WTC11 (cell line): ENCODE measurements around the gene ILKAP. TPM values are rescaled to one million over a fixed set of nuclear protein-coding genes. Genes with fewer than 3 reads are reported as not detected.

Source experiments
- CBFB ChIP-seq: sonication (generic); formaldehyde crosslinking; IDR thresholded peaks from 2 replicates; pipeline ENCODE4 v1.8.1; 2022; ENCODE audit warnings: mild to moderate bottlenecking, low read depth, missing genetic modification reagents
- CREB1 ChIP-seq: sonication (generic); formaldehyde crosslinking; IDR thresholded peaks from 2 replicates; pipeline ENCODE4 v1.8.0; 2023; ENCODE audit warnings: mild to moderate bottlenecking, missing genetic modification reagents
- ESRRA ChIP-seq: sonication (generic); formaldehyde crosslinking; IDR thresholded peaks from 2 replicates; pipeline ENCODE4 v1.8.1; 2022; ENCODE audit warnings: mild to moderate bottlenecking, missing genetic modification reagents, borderline replicate concordance
- ETV6 ChIP-seq: sonication (generic); formaldehyde crosslinking; IDR thresholded peaks from 2 replicates; pipeline ENCODE4 v1.8.1; 2022; ENCODE audit warnings: mild to moderate bottlenecking, missing genetic modification reagents
- FOXP1 ChIP-seq: sonication (generic); formaldehyde crosslinking; IDR thresholded peaks from 2 replicates; pipeline ENCODE4 v1.8.0; 2022; ENCODE audit warnings: missing genetic modification reagents, mild to moderate bottlenecking, moderate library complexity, borderline replicate concordance
- IRF2 ChIP-seq: sonication (generic); formaldehyde crosslinking; IDR thresholded peaks from 2 replicates; pipeline ENCODE4 v1.8.0; 2022; ENCODE audit warnings: low read depth, missing genetic modification reagents, borderline replicate concordance
- JUN ChIP-seq: sonication (generic); formaldehyde crosslinking; IDR thresholded peaks from 2 replicates; pipeline ENCODE4 v1.8.0; 2023; ENCODE audit warnings: mild to moderate bottlenecking, missing genetic modification reagents
- MYBL2 ChIP-seq: sonication (generic); formaldehyde crosslinking; IDR thresholded peaks from 2 replicates; pipeline ENCODE4 v1.8.1; 2023; ENCODE audit warnings: mild to moderate bottlenecking, moderate library complexity, missing genetic modification reagents
- NFYB ChIP-seq: sonication (generic); formaldehyde crosslinking; conservative IDR thresholded peaks from 2 replicates; pipeline ENCODE4 v1.8.0; 2022; ENCODE audit warnings: low read depth, missing genetic modification reagents
- NR1H2 ChIP-seq: sonication (generic); formaldehyde crosslinking; IDR thresholded peaks from 2 replicates; pipeline ENCODE4 v1.9.0; 2021; ENCODE audit warnings: mild to moderate bottlenecking, moderate library complexity, missing genetic modification reagents
- SMAD4 ChIP-seq: sonication (generic); formaldehyde crosslinking; IDR thresholded peaks from 2 replicates; pipeline ENCODE4 v1.8.0; 2022; ENCODE audit warnings: mild to moderate bottlenecking, missing genetic modification reagents
- total RNA-seq: library from RNA; stranded (reverse); gene quantifications from 3 replicates; pipeline ENCODE4 v1.2.3, GENCODE V29; 2021
- TF ChIP-seq, protein P1 (sequence below): fragments of 250-450 bp; sonication (Bioruptor Pico); IDR thresholded peaks from 2 replicates; pipeline ENCODE4 v1.9.0; 2021; ENCODE audit warnings: mild to moderate bottlenecking, borderline replicate concordance
- TF ChIP-seq, protein P2 (sequence below): fragments of 250-450 bp; sonication (Bioruptor Pico); IDR thresholded peaks from 2 replicates; pipeline ENCODE4 v2.1.2; 2022; ENCODE audit warnings: mild to moderate bottlenecking, moderate library complexity
- TF ChIP-seq, protein P3 (sequence below): fragments of 200-600 bp; IDR thresholded peaks from 2 replicates; pipeline ENCODE4 v1.8.0; 2022; ENCODE audit warnings: antibody characterized with exemption
- TF ChIP-seq, protein P4 (sequence below): sonication (generic); formaldehyde crosslinking; IDR thresholded peaks from 2 replicates; pipeline ENCODE4 v1.8.0; 2022; ENCODE audit warnings: missing genetic modification reagents
- TF ChIP-seq, protein P5 (sequence below): sonication (generic); formaldehyde crosslinking; conservative IDR thresholded peaks from 2 replicates; pipeline ENCODE4 v1.8.1; 2023; ENCODE audit warnings: mild to moderate bottlenecking, low read depth, missing genetic modification reagents, moderate library complexity
- TF ChIP-seq, protein P6 (sequence below): fragments of 250-450 bp; sonication (Bioruptor Pico); conservative IDR thresholded peaks from 2 replicates; pipeline ENCODE4 v1.9.0; 2021; ENCODE audit warnings: mild to moderate bottlenecking
- TF ChIP-seq, protein P7 (sequence below): sonication (generic); formaldehyde crosslinking; IDR thresholded peaks from 2 replicates; pipeline ENCODE4 v1.8.1; 2022; ENCODE audit warnings: low read depth, mild to moderate bottlenecking, moderate library complexity, missing genetic modification reagents, borderline replicate concordance

Gene ILKAP
- total RNA-seq, 1 experiment from 2014 or later, result 32.7 TPM

DNA sequence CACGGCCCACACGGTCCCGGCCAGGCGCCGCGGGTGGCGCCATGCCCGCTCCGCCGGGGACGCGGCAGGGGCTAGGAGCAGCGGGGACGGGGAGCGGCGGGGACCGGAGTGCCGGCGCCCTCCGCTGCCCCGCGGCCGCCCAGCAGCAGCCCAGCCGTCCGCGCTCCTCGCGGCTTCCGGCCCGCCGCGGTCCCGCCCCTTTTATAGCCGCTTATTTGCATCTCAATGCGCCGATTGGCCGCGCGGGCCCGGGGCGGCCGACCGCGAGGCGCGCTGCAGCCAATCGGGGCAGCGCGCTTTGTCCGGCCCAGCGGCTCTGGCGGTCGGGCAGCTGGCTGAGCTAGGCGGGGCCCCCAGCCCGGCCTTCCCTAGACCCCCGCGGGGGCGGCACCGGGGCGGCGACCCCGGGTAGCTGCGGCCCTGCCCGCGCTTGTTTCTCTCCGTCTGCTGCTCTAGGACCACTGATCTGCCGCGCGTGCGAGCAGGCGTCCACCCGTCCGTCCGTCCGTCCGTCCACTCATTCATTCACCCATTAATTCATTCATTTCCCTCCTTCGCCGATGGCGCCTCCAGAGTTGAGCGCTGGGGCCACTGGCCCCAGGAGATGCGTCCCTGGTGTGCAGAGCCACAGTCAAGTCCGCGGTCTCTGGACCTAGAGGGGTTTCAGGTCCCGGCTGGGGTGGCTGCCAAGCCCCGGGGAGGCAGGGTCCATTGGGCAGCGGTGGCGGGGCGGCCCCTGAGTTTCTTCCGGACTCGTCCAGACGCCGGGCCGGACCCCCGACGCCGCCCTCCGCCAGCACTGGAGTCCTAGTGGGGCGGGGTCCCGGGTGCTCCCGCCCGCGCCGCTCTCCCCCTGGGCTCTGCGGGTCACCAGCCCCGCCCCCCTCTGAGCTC lies 36.6 kb upstream of the ILKAP start, which contains the start of gene HES6 (continued):
- TF ChIP-seq JUN (CRISPR knock-in tag) (no peak), FOXP1 (CRISPR knock-in tag) (peak; percentile 71), CBFB (peak; percentile 65; the same call in 1 of the 2 replicates), NFYB (CRISPR knock-in tag) (peak; percentile 87), ESRRA (no peak), IRF2 (CRISPR knock-in tag) (no peak), NR1H2 (CRISPR knock-in tag) (no peak), CREB1 (CRISPR knock-in tag) (no peak), SMAD4 (CRISPR knock-in tag) (no peak), MYBL2 (CRISPR knock-in tag) (no peak), ETV6 (CRISPR knock-in tag) (no peak; the same call in 1 of the 2 replicates)
- TF ChIP-seq, protein P1, sequence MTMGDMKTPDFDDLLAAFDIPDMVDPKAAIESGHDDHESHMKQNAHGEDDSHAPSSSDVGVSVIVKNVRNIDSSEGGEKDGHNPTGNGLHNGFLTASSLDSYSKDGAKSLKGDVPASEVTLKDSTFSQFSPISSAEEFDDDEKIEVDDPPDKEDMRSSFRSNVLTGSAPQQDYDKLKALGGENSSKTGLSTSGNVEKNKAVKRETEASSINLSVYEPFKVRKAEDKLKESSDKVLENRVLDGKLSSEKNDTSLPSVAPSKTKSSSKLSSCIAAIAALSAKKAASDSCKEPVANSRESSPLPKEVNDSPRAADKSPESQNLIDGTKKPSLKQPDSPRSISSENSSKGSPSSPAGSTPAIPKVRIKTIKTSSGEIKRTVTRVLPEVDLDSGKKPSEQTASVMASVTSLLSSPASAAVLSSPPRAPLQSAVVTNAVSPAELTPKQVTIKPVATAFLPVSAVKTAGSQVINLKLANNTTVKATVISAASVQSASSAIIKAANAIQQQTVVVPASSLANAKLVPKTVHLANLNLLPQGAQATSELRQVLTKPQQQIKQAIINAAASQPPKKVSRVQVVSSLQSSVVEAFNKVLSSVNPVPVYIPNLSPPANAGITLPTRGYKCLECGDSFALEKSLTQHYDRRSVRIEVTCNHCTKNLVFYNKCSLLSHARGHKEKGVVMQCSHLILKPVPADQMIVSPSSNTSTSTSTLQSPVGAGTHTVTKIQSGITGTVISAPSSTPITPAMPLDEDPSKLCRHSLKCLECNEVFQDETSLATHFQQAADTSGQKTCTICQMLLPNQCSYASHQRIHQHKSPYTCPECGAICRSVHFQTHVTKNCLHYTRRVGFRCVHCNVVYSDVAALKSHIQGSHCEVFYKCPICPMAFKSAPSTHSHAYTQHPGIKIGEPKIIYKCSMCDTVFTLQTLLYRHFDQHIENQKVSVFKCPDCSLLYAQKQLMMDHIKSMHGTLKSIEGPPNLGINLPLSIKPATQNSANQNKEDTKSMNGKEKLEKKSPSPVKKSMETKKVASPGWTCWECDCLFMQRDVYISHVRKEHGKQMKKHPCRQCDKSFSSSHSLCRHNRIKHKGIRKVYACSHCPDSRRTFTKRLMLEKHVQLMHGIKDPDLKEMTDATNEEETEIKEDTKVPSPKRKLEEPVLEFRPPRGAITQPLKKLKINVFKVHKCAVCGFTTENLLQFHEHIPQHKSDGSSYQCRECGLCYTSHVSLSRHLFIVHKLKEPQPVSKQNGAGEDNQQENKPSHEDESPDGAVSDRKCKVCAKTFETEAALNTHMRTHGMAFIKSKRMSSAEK (CRISPR knock-in tag), result 0 out of 2 replicates have a peak, but pooled peaks have one; percentile 43
- TF ChIP-seq, protein P2, sequence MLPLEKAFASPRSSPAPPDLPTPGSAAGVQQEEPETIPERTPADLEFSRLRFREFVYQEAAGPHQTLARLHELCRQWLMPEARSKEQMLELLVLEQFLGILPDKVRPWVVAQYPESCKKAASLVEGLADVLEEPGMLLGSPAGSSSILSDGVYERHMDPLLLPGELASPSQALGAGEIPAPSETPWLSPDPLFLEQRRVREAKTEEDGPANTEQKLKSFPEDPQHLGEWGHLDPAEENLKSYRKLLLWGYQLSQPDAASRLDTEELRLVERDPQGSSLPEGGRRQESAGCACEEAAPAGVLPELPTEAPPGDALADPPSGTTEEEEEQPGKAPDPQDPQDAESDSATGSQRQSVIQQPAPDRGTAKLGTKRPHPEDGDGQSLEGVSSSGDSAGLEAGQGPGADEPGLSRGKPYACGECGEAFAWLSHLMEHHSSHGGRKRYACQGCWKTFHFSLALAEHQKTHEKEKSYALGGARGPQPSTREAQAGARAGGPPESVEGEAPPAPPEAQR (CRISPR knock-in tag), result no peak
- TF ChIP-seq, protein P3, sequence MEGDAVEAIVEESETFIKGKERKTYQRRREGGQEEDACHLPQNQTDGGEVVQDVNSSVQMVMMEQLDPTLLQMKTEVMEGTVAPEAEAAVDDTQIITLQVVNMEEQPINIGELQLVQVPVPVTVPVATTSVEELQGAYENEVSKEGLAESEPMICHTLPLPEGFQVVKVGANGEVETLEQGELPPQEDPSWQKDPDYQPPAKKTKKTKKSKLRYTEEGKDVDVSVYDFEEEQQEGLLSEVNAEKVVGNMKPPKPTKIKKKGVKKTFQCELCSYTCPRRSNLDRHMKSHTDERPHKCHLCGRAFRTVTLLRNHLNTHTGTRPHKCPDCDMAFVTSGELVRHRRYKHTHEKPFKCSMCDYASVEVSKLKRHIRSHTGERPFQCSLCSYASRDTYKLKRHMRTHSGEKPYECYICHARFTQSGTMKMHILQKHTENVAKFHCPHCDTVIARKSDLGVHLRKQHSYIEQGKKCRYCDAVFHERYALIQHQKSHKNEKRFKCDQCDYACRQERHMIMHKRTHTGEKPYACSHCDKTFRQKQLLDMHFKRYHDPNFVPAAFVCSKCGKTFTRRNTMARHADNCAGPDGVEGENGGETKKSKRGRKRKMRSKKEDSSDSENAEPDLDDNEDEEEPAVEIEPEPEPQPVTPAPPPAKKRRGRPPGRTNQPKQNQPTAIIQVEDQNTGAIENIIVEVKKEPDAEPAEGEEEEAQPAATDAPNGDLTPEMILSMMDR, result no peak
- TF ChIP-seq, protein P4, sequence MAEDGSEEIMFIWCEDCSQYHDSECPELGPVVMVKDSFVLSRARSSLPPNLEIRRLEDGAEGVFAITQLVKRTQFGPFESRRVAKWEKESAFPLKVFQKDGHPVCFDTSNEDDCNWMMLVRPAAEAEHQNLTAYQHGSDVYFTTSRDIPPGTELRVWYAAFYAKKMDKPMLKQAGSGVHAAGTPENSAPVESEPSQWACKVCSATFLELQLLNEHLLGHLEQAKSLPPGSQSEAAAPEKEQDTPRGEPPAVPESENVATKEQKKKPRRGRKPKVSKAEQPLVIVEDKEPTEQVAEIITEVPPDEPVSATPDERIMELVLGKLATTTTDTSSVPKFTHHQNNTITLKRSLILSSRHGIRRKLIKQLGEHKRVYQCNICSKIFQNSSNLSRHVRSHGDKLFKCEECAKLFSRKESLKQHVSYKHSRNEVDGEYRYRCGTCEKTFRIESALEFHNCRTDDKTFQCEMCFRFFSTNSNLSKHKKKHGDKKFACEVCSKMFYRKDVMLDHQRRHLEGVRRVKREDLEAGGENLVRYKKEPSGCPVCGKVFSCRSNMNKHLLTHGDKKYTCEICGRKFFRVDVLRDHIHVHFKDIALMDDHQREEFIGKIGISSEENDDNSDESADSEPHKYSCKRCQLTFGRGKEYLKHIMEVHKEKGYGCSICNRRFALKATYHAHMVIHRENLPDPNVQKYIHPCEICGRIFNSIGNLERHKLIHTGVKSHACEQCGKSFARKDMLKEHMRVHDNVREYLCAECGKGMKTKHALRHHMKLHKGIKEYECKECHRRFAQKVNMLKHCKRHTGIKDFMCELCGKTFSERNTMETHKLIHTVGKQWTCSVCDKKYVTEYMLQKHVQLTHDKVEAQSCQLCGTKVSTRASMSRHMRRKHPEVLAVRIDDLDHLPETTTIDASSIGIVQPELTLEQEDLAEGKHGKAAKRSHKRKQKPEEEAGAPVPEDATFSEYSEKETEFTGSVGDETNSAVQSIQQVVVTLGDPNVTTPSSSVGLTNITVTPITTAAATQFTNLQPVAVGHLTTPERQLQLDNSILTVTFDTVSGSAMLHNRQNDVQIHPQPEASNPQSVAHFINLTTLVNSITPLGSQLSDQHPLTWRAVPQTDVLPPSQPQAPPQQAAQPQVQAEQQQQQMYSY (CRISPR knock-in tag), result no peak
- TF ChIP-seq, protein P5, sequence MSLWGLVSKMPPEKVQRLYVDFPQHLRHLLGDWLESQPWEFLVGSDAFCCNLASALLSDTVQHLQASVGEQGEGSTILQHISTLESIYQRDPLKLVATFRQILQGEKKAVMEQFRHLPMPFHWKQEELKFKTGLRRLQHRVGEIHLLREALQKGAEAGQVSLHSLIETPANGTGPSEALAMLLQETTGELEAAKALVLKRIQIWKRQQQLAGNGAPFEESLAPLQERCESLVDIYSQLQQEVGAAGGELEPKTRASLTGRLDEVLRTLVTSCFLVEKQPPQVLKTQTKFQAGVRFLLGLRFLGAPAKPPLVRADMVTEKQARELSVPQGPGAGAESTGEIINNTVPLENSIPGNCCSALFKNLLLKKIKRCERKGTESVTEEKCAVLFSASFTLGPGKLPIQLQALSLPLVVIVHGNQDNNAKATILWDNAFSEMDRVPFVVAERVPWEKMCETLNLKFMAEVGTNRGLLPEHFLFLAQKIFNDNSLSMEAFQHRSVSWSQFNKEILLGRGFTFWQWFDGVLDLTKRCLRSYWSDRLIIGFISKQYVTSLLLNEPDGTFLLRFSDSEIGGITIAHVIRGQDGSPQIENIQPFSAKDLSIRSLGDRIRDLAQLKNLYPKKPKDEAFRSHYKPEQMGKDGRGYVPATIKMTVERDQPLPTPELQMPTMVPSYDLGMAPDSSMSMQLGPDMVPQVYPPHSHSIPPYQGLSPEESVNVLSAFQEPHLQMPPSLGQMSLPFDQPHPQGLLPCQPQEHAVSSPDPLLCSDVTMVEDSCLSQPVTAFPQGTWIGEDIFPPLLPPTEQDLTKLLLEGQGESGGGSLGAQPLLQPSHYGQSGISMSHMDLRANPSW (CRISPR knock-in tag), result 0 out of 2 replicates have a peak, but pooled peaks have one; percentile 52
- TF ChIP-seq, protein P6, sequence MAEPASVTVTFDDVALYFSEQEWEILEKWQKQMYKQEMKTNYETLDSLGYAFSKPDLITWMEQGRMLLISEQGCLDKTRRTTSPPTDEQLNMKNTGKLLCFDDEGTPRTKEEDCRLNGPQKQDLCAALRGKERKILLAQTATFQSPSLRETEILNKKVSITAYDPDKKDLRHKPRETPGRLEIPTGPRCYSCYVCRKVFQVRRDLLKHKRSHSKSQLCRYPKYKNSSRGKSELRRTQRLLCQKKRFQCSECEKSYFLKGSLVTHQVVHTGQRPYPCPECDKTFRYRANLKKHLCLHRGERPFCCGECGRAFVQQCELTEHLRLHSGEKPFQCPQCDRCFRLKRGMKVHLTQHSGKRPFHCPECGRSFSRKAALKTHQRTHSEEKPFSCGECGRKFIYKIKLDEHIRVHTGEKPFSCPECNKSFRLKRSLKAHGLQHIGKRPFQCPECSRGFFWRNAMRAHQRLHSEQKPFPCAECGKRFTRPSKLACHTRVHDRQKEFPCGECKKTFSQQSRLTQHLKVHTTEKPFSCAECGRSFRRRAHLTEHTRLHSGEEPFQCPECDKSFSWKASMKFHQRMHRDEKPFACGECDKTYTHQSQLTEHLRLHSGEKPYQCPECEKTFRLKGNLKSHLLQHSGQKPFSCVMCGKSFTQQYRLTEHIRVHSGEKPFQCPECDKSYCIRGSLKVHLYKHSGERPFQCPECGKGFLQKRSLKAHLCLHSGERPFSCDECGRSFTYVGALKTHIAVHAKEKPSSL (CRISPR knock-in tag), result no peak
- TF ChIP-seq, protein P7, sequence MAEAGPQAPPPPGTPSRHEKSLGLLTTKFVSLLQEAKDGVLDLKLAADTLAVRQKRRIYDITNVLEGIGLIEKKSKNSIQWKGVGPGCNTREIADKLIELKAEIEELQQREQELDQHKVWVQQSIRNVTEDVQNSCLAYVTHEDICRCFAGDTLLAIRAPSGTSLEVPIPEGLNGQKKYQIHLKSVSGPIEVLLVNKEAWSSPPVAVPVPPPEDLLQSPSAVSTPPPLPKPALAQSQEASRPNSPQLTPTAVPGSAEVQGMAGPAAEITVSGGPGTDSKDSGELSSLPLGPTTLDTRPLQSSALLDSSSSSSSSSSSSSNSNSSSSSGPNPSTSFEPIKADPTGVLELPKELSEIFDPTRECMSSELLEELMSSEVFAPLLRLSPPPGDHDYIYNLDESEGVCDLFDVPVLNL (CRISPR knock-in tag), result no peak
